ENCODE measurements around the gene EIF2S3.

Gene EIF2S3

DNA sequence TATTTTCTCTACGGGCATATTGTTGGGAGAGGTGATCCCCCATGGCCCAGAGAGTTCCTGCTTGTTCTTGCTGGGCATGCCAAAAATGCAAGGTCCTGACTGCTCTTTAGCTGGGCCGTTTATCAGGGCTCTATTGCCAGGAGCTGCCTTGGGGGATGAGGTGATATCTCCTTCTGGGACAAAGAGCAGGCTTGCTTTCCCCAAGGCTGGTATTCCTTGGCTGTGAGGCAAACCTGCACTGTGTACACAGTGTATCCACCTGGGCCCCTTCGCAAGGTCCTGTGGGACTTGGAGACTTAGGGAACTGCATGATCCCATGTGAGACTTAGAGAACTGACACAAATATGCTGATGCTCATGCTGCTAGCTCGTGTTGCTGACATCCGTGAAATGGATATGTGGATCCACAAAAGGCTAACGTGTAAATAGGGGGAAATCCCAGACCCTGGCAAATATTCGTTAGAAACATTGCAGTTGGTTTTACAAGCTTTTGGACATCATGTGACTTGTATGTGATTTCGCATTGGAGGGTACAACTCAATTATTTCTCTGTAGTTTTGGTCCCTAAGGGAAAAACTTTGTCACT is 70.4 kb downstream of the EIF2S3 start:
- no peak overlapping the region for H4K12ac ChIP-seq (ENCODE audit: low read depth, low read length)
- no peak overlapping the region for H3K14ac ChIP-seq (ENCODE audit: low read length)
- no peaks in the 10 kb centered on the region for H3K9me3 ChIP-seq (ENCODE audit: insufficient read depth, low read depth, low read length)
- H3K4me2 ChIP-seq (ENCODE audit: low read length) = no peak overlapping the region
- H3K4ac ChIP-seq (ENCODE audit: low read depth, low read length) = no peak overlapping the region
- H2AK5ac ChIP-seq (ENCODE audit: low read length) = no peak overlapping the region
- H3K4me3 ChIP-seq (ENCODE audit: low read depth, low read length) = no peak overlapping the region
- no peak overlapping the region for H3K23ac ChIP-seq (ENCODE audit: low read length)
- H2BK5ac ChIP-seq (ENCODE audit: low read depth, low read length, poor library complexity) = no peak overlapping the region
- no CpG with 5 or more reads among the region's 8 CpGs for WGBS (ENCODE audit: extremely low coverage, insufficient coverage, insufficient read length)
- H2BK120ac ChIP-seq (ENCODE audit: insufficient read depth, low read length, poor library complexity) = no peak overlapping the region
- H3K79me1 ChIP-seq (ENCODE audit: low read length) = no peaks in the 10 kb centered on the region
- H4K8ac ChIP-seq (ENCODE audit: low read depth, low read length) = no peak overlapping the region
- H4K91ac ChIP-seq (ENCODE audit: low read depth, low read length) = no peak overlapping the region
- H3K4me1 ChIP-seq (ENCODE audit: control insufficient read depth in 1 of 2, insufficient read depth in 2 of 2, low read length in 2 of 2) = peaks cover 0 to 4% of the 10 kb centered on the region in 2 experiments
- H3K18ac ChIP-seq (ENCODE audit: low read length) = no peak overlapping the region
- no peak overlapping the region for H2AFZ ChIP-seq (ENCODE audit: insufficient read depth, low read length, poor library complexity)
- no peaks in the 10 kb centered on the region for H3K79me2 ChIP-seq (ENCODE audit: control insufficient read depth, insufficient read depth, low read length, poor library complexity)
- H3K27ac ChIP-seq (ENCODE audit: low read depth, low read length) = no peak overlapping the region
- no peak overlapping the region for H3K9ac ChIP-seq (ENCODE audit: low read length)
- no peak overlapping the region for H2BK12ac ChIP-seq (ENCODE audit: low read length)
- DNase-seq = peak; percentile 28 to 59
- no peaks in the 10 kb centered on the region for H3K36me3 ChIP-seq (ENCODE audit: control insufficient read depth in 1 of 2, insufficient read depth in 2 of 2, low read length in 2 of 2)
- H3K27me3 ChIP-seq (ENCODE audit: insufficient read depth, low read length) = no peaks in the 10 kb centered on the region
